NCI-H146 (cell line): ENCODE results near the gene CLCN2.

Experiments used
- DNase-seq: peaks from one replicate; lab custom pipeline; 2025; lab: John Stamatoyannopoulos, UW

The CLCN2 gene

GRCh38 chr3:184360070-184360928 lies 1.1 kb downstream of the CLCN2 start:
- no peak for DNase-seq

GRCh38 chr3:184359610-184360009 lies 1.8 kb downstream of the CLCN2 start:
- no peak for DNase-seq

- DNase-seq = no peak
These were observed 2.5 kb downstream of the CLCN2 start for GRCh38 chr3:184358921-184359350.

GRCh38 chr3:184358124-184358767 lies 3.2 kb downstream of the CLCN2 start:
- no peak for DNase-seq

GRCh38 chr3:184357248-184358123 lies 3.9 kb downstream of the CLCN2 start:
- DNase-seq = no peak

- no peak for DNase-seq
These were observed 6.0 kb downstream of the CLCN2 start for GRCh38 chr3:184355261-184356040.

GRCh38 chr3:184354754-184355153 lies 6.7 kb downstream of the CLCN2 start:
- no peak for DNase-seq

GRCh38 chr3:184354121-184354728 lies 7.2 kb downstream of the CLCN2 start:
- DNase-seq = peak; percentile 35

GRCh38 chr3:184353546-184353941 lies 7.9 kb downstream of the CLCN2 start:
- no peak for DNase-seq

- no peak for DNase-seq
These were observed 8.4 kb downstream of the CLCN2 start for GRCh38 chr3:184352897-184353545.

GRCh38 chr3:184352149-184352785 lies 9.1 kb downstream of the CLCN2 start:
- DNase-seq = no peak

GRCh38 chr3:184351511-184352148 lies 9.8 kb downstream of the CLCN2 start:
- DNase-seq = no peak

GRCh38 chr3:184350618-184351017 lies 10.8 kb downstream of the CLCN2 start:
- DNase-seq = no peak

GRCh38 chr3:184349563-184350470 lies 11.6 kb downstream of the CLCN2 start:
- DNase-seq = no peak

- no peak for DNase-seq
These were observed 13.4 kb downstream of the CLCN2 start for GRCh38 chr3:184348057-184348382.

- DNase-seq = no peak
These were observed 13.9 kb downstream of the CLCN2 start for GRCh38 chr3:184347321-184348056.

- DNase-seq = no peak
These were observed 14.8 kb downstream of the CLCN2 start for GRCh38 chr3:184346480-184347190.
